Activated T-helper 1 cell treated with anti-CD3 and anti-CD28 coated beads, Interleukin-12 subunit alpha, Interleukin-12 subunit beta, Interleukin-2, Interleukin-4 antibody, amounts not matched to agents 30 ng/mL and 10 ng/mL and 1 ng/mL, durations not matched to agents 14 hours and 24 hours and 36 hours (primary cell): Measurements from ENCODE around the gene RTN4RL2. TPM values are rescaled to one million over a fixed set of nuclear protein-coding genes. Genes with fewer than 3 reads are reported as not detected.

ENCODE experiments used
- total RNA-seq: library from RNA; stranded (reverse); gene quantifications from 2 replicates; pipeline ENCODE4 v1.2.3, GENCODE V29; 2022

RTN4RL2 gene
- total RNA-seq, 1 donor from 2014 or later, result not detected

Other genes with a start within 250 kb of the RTN4RL2 start
- gene APLNR, start 223.3 kb upstream of the RTN4RL2 start, total RNA-seq, result not detected in 2 replicates
- gene TNKS1BP1, start 135.6 kb upstream of the RTN4RL2 start, total RNA-seq, result 22.1 and 24.3 TPM in 2 replicates
- gene SSRP1, start 124.6 kb upstream of the RTN4RL2 start, total RNA-seq, result 235 and 239 TPM in 2 replicates
- not detected in 2 replicates for gene P2RX3, start 122.2 kb upstream of the RTN4RL2 start, total RNA-seq
- not detected in 2 replicates for gene PRG3, start 79.4 kb upstream of the RTN4RL2 start, total RNA-seq
- not detected in 2 replicates for gene PRG2, start 69.9 kb upstream of the RTN4RL2 start, total RNA-seq
- gene SLC43A3, start 33.4 kb upstream of the RTN4RL2 start, total RNA-seq, result 181 and 184 TPM in 2 replicates
- 29.1 and 30.3 TPM in 2 replicates for gene SLC43A1, start 55.2 kb downstream of the RTN4RL2 start, total RNA-seq
- gene TIMM10, start 70.2 kb downstream of the RTN4RL2 start, total RNA-seq, result 98.2 and 99.6 TPM in 2 replicates
- gene SMTNL1, start 77.1 kb downstream of the RTN4RL2 start, total RNA-seq, result not detected in 2 replicates
- 155 and 163 TPM in 2 replicates for gene UBE2L6, start 107.1 kb downstream of the RTN4RL2 start, total RNA-seq
- not detected in 2 replicates for gene SERPING1, start 137.2 kb downstream of the RTN4RL2 start, total RNA-seq
- 0.26 and 0.39 TPM in 2 replicates for gene YPEL4, start 189.4 kb downstream of the RTN4RL2 start, total RNA-seq
- gene CLP1, start 197.2 kb downstream of the RTN4RL2 start, total RNA-seq, result 17.8 and 19.1 TPM in 2 replicates
- 78.4 and 79.1 TPM in 2 replicates for gene ZDHHC5, start 207.6 kb downstream of the RTN4RL2 start, total RNA-seq